CD4-positive, alpha-beta T cell treated with Interleukin-17A for 1 hour (primary cell): ENCODE measurements around the gene TMEM207.
"Not testable (repeated sequence)": the region's sequence is repeated elsewhere in the genome, so short reads cannot be mapped to it uniquely, and the experiment has no call there.

Source experiments
- DNase-seq: peaks from one replicate; pipeline ENCODE4 v3.0.0-alpha.2; 2020

Gene TMEM207

GRCh38 chr3:190449801-190450200 is at the start of gene TMEM207:
TMEM207 (minus strand) TSS chr3:190449901; CDS start chr3:190449809, 92 bp downstream.
- DNase-seq = no peak

GRCh38 chr3:190499122-190499521 is 49.4 kb upstream of the TMEM207 start:
- DNase-seq = no peak

- DNase-seq = no peak
These were observed 48.6 kb upstream of the TMEM207 start for GRCh38 chr3:190498293-190498692.

GRCh38 chr3:190497811-190498210 is 48.1 kb upstream of the TMEM207 start:
- no peak for DNase-seq

GRCh38 chr3:190496859-190497258 is 47.2 kb upstream of the TMEM207 start:
- no peak for DNase-seq

GRCh38 chr3:190495796-190496195 is 46.1 kb upstream of the TMEM207 start:
- no peak for DNase-seq

- DNase-seq = no peak
These were observed 45.7 kb upstream of the TMEM207 start for GRCh38 chr3:190495354-190495753.

- no peak for DNase-seq
These were observed 45.2 kb upstream of the TMEM207 start for GRCh38 chr3:190494907-190495306.

GRCh38 chr3:190492966-190493365 is 43.3 kb upstream of the TMEM207 start:
- no peak for DNase-seq

- DNase-seq = no peak
These were observed 42.4 kb upstream of the TMEM207 start for GRCh38 chr3:190492129-190492528.

GRCh38 chr3:190491533-190492054 is 41.9 kb upstream of the TMEM207 start:
- no peak for DNase-seq

- no peak for DNase-seq
These were observed 37.4 kb upstream of the TMEM207 start for GRCh38 chr3:190486908-190487607.

- no peak for DNase-seq
These were observed 36.8 kb upstream of the TMEM207 start for GRCh38 chr3:190486533-190486864.

- DNase-seq = no peak
These were observed 36.3 kb upstream of the TMEM207 start for GRCh38 chr3:190485830-190486532.

- DNase-seq = no peak
These were observed 32.1 kb upstream of the TMEM207 start for GRCh38 chr3:190481779-190482178.

GRCh38 chr3:190473261-190473660 is 23.6 kb upstream of the TMEM207 start:
- DNase-seq = not testable (repeated sequence)

GRCh38 chr3:190467922-190468321 is 18.2 kb upstream of the TMEM207 start:
- DNase-seq = no peak

- DNase-seq = no peak
These were observed 8.3 kb upstream of the TMEM207 start for GRCh38 chr3:190458040-190458439.

- no peak for DNase-seq
These were observed 7.1 kb upstream of the TMEM207 start for GRCh38 chr3:190456770-190457169.

GRCh38 chr3:190455828-190456227 is 6.1 kb upstream of the TMEM207 start:
- no peak for DNase-seq

GRCh38 chr3:190448256-190448655 is 1.4 kb downstream of the TMEM207 start:
- DNase-seq = no peak

GRCh38 chr3:190446573-190447279 is 3.0 kb downstream of the TMEM207 start:
- peak; percentile 11 for DNase-seq

GRCh38 chr3:190444576-190445145 is 5.0 kb downstream of the TMEM207 start:
- no peak for DNase-seq
